Measurements from ENCODE around the gene CD320.

CD320 gene

DNA sequence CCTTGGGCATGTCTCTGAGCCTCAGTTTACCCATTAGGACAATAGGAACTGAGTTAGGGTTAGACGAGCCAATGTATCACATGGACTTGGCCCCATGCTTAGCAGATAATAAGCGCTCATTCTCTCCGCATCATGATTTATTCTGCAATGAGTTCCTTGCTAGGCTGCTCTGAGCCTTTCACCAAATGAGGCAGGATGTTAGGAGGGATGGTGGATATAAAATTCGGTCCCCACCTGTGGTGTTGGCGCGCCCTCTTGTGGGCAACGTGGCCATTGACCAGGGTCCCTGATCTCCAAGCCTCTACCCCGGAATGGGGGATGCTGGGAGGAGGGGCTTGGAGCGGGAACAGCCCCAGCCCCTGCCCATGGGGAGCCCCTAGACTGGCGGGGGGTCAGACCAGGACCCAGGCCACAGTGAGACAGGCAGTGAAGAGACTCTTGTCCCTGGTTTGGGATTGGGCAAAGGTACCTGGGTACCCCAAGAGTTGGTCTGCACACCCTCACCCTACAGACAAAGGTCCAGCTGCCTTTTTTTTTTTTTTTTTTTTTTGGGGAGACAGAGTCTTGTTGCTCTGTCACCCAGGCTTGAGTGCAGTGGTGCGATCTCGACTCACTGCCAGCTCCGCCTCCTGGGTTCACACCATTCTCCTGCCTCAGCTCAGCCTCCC lies 55.1 kb downstream of the CD320 start (continued):
- TF ChIP-seq ZNF433 (tag by site-specific recombination; IDR thresholded peaks at IDR 0.05; ENCODE audit: low read depth) (no peak), SP7 (tag by site-specific recombination; IDR thresholded peaks at IDR 0.05) (peak; percentile 49; the same call in 1 of the 2 replicates), ZNF394 (tag by site-specific recombination; IDR thresholded peaks at IDR 0.05; ENCODE audit: borderline replicate concordance) (peak; percentile 36; the same call in 1 of the 2 replicates), SCRT2 (tag by site-specific recombination; IDR thresholded peaks at IDR 0.05) (0 out of 2 replicates have a peak, but pooled peaks have one; percentile 19), SP3 (tag by site-specific recombination; IDR thresholded peaks at IDR 0.05) (0 out of 2 replicates have a peak, but pooled peaks have one; percentile 13), ELK4 (IDR thresholded peaks at IDR 0.05; ENCODE audit: borderline replicate concordance, low read depth, low read length) (no peak), ZNF654 (tag by site-specific recombination; IDR thresholded peaks at IDR 0.05; ENCODE audit: low read depth) (peak; percentile 99), KLF8 (tag by site-specific recombination; IDR thresholded peaks at IDR 0.05) (peak; percentile 37; the same call in 1 of the 2 replicates), ZNF366 (tag by site-specific recombination; conservative IDR thresholded peaks at IDR 0.05) (peak; percentile 31), PATZ1 (tag by site-specific recombination; IDR thresholded peaks at IDR 0.05) (peak; percentile 38; the same call in 1 of the 2 replicates)
- TF ChIP-seq, protein P1, sequence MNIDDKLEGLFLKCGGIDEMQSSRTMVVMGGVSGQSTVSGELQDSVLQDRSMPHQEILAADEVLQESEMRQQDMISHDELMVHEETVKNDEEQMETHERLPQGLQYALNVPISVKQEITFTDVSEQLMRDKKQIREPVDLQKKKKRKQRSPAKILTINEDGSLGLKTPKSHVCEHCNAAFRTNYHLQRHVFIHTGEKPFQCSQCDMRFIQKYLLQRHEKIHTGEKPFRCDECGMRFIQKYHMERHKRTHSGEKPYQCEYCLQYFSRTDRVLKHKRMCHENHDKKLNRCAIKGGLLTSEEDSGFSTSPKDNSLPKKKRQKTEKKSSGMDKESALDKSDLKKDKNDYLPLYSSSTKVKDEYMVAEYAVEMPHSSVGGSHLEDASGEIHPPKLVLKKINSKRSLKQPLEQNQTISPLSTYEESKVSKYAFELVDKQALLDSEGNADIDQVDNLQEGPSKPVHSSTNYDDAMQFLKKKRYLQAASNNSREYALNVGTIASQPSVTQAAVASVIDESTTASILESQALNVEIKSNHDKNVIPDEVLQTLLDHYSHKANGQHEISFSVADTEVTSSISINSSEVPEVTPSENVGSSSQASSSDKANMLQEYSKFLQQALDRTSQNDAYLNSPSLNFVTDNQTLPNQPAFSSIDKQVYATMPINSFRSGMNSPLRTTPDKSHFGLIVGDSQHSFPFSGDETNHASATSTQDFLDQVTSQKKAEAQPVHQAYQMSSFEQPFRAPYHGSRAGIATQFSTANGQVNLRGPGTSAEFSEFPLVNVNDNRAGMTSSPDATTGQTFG (tag by site-specific recombination; IDR thresholded peaks at IDR 0.05; ENCODE audit: borderline replicate concordance), result no peak
- TF ChIP-seq, protein P2, sequence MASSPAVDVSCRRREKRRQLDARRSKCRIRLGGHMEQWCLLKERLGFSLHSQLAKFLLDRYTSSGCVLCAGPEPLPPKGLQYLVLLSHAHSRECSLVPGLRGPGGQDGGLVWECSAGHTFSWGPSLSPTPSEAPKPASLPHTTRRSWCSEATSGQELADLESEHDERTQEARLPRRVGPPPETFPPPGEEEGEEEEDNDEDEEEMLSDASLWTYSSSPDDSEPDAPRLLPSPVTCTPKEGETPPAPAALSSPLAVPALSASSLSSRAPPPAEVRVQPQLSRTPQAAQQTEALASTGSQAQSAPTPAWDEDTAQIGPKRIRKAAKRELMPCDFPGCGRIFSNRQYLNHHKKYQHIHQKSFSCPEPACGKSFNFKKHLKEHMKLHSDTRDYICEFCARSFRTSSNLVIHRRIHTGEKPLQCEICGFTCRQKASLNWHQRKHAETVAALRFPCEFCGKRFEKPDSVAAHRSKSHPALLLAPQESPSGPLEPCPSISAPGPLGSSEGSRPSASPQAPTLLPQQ (tag by site-specific recombination; IDR thresholded peaks at IDR 0.05), result 0 out of 2 replicates have a peak, but pooled peaks have one; percentile 31
- TF ChIP-seq, protein P3, sequence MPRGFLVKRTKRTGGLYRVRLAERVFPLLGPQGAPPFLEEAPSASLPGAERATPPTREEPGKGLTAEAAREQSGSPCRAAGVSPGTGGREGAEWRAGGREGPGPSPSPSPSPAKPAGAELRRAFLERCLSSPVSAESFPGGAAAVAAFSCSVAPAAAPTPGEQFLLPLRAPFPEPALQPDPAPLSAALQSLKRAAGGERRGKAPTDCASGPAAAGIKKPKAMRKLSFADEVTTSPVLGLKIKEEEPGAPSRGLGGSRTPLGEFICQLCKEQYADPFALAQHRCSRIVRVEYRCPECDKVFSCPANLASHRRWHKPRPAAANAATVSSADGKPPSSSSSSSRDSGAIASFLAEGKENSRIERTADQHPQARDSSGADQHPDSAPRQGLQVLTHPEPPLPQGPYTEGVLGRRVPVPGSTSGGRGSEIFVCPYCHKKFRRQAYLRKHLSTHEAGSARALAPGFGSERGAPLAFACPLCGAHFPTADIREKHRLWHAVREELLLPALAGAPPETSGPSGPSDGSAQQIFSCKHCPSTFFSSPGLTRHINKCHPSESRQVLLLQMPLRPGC (tag by site-specific recombination; IDR thresholded peaks at IDR 0.05), result no peak
